IPS-11a (cell line): ENCODE measurements around the gene GALNT10.
"Not testable (repeated sequence)": the region's sequence is repeated elsewhere in the genome, so short reads cannot be mapped to it uniquely, and the experiment has no call there.

Source experiments
- H3K4me3 ChIP-seq: one replicate; pipeline ENCODE4 v1.5.1; 2013; ENCODE audit warnings: low read depth, low read length, control low read depth

GALNT10 gene

DNA sequence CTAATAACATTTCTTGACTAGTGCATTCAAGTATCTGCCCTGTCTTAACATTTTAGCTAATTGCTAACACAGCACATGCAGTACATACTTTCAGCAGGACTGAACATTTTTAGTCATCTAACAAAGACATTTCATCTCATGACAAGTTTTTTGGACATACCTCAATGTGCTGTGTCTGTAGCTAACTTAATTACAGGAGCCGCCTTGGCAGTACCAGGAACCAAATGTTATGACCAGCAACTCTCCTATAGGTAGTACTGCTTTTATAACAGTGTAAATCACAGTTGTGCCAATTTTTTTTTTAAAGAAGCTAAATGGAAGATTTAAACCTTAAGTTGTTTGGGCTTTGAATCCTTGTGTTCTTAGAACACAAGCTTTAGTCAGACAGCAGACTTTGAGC, 155.9 kb downstream of the GALNT10 start:
- no peak overlapping the region for H3K4me3 ChIP-seq

DNA sequence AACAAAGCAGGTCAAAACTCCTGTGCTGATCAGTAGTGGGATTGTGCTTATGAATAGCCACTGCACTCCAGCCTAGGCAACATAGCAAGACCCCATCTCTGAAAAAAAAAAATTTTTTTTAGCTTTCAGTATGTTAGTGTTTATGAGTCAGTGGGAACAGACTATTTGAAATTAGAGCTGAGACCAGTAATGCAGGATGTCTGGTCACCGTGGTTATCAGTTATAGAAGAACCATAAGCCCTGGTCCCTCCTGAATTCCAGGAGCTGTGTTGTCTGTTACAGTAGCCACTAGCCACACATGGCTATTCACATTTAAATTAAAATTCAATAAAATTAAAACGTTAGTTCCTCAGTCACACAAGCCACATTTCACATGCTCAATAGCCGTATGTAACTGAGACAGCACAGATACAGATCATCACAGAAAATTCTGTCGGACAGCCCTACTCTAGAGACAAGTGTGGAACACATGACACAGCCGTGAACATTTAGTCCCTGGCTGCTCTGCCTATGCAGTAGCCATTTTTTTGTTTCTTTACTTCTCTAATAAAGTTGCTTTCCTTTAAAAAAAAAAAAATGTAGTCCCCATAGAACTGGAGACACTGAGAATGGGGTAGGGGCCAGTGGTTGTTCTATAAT, 159.2 kb downstream of the GALNT10 start:
- no peak overlapping the region for H3K4me3 ChIP-seq

DNA sequence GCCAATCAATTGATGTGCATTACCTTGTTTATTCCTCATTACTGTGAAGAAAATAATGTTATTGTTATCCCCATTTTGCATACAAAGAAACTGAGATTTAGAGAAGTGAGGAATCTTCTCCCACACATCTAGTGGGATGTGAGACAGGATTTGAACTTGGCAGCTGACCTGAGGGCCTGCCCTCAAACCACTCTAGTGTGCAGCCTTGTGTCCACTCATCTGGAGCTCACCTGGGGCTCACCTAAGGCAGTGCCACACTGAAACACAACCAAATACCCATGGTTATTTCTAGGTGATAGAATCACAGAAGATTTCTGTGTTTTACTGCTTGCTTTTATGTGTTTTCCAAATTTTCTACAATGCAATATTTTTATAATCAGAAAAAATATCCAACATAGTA, 160.6 kb downstream of the GALNT10 start:
- no peak overlapping the region for H3K4me3 ChIP-seq

DNA sequence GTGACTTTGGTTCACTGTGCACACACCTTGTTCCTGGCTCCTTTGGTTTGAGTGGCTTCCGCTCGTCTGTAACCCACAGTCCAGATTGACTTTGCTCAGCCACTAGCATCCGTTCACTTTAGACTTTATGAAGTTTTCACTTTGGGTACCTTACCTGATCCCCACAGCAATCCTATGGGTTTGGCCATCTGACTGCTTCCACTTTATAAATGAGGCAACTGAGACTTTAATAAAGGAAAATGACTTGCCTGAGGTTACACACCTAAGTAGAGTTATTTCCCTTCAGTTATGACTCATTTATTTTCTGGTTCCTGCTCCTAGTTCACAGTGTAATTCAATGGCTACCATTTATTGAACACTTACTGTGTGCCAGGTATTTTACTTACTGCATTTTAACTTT, 161.0 kb downstream of the GALNT10 start:
- H3K4me3 ChIP-seq = no peak overlapping the region

DNA sequence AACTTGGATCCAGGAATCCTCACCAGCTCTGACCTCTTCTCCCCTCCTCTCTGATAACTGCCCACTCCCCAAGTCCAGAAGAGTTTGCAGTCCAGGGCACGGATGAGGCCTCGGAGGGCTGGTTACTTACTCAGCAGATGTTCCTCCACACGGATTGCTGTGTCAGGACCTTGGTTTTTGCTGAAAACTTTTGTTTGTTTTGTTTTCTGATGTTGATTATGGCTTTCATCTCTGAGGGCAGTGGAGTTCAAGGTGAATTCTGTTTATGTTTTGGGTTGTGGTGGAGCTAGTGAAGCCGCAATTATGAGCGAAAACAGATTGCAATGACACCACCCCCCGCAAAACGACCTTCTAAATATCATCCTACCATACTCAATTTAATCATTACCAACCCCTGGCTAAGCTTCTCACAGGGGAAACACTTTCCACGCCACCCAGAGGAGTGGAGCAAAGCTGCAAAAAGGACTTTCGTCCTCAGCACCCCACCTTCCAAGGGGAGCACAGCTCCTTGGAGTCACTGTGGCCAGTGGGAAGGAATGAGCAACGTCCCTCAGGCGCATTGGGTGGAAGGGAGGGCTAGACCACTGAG, 162.5 kb downstream of the GALNT10 start:
- no peak overlapping the region for H3K4me3 ChIP-seq

DNA sequence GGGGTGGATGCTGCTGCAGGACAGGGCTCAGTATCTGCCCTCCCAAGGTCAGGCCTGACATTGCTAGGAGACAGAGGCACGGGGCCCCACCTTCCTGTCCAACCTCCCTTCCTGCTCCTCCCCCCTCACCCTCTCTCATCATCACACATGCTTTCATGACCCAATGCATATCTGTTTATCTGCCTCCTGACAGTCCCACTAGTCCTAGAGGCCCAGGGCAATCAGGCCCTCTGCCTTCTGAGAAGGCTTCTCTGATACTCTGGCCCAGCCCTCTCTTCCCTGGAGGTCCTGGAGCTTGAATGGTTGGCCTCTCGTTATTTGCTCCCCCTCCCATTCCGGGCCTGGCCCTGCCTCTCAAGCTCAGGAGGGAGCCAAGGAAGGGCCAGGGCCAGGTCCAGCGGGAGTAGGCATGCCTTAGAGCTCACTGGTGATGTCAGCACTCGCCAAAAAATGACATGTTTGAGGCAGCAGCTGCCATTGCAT, 164.6 kb downstream of the GALNT10 start:
- H3K4me3 ChIP-seq = no peak overlapping the region

DNA sequence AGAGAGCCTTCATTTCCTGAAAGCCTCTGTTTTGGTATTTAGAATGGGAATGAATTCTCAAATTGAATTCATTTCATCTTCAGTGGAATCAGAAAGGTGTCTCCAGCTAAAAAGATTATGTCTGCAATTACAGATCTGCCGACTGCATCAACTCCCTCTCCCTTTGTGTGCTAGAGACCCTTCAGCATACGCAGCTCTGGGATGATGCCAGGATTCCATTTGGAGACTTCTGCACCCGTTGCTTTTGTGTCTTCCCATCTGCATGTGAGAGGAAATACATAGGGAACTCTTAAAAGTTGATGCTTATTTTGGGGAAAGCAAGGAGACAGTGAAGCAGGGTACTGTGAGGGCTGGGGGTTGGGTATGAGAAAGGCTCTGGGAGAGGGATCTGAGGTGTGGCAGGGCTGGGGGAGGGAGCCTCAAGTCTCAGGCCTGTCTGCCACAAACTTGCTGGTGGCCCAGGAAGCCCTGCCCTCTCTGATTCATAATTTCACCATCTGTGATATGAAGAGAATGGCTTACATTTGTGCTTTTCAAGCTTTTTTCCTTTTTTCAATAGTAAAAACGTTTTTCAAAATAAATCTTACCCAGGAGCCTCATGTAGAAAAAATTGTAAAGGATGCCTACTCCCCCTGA, 165.6 kb downstream of the GALNT10 start:
- no peak overlapping the region for H3K4me3 ChIP-seq

DNA sequence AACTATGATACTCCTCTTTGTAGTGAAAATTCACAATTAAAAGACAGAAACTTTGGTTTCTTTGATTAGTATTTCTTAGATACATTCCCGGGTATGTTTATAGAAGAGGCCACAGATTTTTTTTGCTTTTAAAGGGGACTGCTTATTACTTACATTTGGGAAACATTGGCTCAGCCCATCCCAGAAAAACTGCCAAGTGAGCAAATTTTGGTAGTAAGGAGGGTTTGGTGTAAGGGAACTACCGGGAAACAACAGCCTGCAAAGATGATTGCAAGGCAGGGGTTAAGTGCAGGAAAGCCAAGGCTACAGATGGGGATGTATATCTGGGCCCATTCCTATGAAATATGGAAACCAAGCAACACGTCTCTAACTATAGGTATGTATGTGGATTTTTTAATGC, 166.4 kb downstream of the GALNT10 start:
- H3K4me3 ChIP-seq = no peak overlapping the region

DNA sequence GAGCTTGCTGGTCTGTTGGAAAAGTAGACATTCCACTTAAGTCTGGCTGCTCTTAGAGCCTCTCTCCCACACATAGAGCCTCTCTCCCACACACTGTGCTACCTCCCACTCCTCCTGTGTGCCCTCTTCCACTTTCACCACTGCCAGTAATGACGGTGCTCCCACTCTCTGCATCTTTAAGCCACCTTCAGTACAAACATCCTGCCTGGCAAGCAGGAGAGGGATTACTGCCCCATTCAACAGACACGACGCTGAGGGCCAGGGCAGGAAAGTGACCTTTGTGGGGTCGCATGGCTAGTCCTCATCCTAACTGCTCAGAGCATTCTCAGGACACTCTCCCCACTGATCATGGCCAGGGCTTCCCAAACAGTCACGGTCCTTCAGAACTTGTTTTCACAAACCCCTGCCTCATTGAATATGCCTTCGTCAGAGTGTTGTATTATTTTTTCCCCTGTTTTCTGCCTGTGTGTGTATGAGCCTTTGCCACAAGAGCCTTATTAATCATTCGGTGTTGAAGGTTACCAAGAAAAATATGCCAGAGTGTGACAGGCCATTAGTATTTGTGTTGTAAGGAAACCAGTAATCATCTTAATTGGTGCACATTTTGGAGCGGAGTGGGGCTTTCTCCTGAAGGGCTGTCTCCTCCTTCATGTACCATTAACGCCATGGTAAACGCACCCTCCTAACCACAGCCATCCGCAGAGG, 168.1 kb downstream of the GALNT10 start:
- H3K4me3 ChIP-seq = no peak overlapping the region

DNA sequence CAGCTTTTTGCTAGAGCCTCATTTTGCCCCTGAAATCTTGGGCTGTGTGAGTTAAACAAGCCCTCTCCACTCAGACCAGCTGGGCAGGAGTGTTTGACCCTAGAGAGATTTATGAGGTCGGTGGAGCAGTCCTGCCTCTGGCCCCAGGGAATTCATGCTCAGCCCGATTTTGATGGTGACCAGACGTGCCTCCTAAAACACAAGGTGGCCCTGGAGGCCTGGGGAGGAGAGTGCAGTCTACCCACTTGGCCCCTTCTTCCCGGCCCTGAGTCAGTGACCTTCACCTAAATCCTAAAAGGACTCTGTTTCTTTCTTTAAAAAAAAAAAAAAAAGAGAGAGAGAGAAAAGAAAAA, 168.7 kb downstream of the GALNT10 start:
- no peak overlapping the region for H3K4me3 ChIP-seq

DNA sequence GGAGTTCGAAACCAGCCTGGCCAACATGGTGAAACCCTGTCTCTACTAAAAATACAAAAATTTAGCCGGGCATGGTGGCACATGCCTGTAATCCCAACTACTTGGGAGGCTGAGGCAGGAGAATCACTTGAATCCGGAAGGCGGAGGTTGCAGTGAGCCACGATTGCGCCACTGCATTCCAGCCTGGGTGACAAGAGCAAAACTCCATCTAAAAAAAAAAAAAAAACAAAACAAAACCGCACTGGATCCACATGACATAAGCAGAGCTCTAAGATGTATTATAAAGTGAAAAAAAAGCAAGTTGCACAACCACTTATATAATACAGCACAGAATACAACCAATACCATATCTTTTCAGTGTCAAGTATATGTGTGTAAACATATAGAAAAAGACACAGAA, 169.7 kb downstream of the GALNT10 start:
- not testable (repeated sequence) for H3K4me3 ChIP-seq

DNA sequence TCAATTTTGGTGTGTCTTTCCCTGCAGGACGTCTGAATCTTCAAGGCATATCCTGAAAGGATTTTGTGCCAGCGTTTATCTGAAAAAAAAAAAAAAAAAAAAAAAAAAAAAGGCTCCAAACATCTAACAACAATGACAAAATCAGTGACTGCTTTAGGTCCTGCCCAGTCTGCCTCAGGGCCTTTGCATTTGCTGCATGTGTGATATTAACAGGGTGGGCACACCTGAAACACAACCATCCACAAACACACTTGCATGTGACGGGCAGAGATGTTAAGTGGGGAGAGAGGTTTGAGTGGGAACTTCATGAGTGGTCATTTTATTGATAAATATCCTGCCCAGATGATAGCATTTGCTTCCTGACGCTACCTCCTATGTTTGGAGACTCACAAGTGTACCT, 172.9 kb downstream of the GALNT10 start:
- no peak overlapping the region for H3K4me3 ChIP-seq

DNA sequence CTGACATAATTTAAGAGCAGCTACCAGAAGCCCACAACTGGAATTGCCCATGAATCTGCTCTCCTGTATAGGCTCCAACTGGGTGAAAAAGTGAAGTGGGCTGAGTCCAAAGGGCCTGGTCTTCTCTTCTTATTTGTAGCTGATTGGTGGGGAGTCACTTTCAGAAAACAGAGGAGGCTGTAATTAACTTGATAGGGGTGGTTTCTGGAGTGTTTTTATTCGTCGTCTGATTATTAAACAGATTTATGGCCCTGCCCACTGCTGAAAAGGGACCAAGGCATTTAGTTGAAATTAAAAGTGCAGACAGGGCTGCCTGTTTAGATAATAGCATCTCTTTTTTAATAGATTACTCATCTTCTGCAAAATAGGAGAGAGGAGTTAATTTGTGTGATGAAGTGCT, 174.2 kb downstream of the GALNT10 start:
- H3K4me3 ChIP-seq = no peak overlapping the region

DNA sequence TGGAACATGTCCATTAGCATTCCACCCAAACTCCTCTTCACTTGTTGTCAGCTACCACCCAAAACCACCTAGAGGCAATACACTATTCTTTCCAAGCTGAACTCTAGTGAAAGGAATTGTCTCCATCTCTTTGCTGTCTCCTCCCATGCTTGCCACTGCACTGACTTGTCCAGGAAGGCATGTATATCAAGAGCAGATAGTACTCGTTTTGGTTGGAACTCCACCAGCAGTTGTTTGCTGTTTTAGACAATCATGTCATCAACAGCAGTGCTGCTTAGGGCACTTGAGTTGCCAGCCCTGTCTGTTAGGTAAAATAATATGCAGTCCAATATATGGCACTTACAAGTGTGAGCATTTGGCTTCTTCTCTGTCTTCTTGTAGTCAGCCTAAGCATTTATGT, 175.3 kb downstream of the GALNT10 start:
- no peak overlapping the region for H3K4me3 ChIP-seq

DNA sequence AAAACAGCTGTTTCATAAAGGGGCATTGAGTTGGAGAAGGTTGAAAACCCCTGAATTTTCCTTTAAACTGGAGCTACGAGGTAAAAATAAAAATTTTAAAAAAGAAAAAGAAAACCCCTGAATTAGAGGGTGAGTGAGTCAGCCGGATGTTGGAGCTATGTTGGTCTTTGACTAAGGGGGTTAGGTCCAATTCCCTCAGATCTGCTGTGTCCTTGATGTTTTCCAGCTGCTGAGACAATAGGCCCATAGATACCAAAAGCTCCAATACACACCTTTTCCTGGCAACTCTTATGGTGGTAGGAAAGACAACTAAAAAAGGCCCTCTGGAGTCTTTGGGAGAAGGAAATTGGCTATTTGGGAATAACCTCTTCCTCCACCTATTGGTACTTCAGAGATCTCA, 175.8 kb downstream of the GALNT10 start:
- no peak overlapping the region for H3K4me3 ChIP-seq

DNA sequence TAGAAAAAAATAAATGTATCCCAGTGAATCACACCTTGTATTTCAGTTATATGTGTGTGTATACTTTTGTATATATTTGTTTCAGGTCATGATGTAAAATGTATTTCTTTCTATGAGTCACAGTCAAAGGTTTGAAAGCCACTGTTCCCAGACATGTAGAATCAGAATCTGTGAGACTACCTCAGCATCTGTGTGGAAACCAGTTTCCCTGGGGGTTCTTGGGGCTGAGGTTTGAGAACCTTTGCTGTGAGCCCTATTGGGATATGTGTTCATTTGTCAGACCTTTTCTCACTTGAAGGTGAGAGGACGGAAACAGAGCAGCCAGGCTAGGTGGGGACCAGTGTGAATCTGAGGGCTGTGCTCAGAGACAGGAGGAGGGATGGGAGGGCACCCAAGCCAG, 176.6 kb downstream of the GALNT10 start:
- no peak overlapping the region for H3K4me3 ChIP-seq

DNA sequence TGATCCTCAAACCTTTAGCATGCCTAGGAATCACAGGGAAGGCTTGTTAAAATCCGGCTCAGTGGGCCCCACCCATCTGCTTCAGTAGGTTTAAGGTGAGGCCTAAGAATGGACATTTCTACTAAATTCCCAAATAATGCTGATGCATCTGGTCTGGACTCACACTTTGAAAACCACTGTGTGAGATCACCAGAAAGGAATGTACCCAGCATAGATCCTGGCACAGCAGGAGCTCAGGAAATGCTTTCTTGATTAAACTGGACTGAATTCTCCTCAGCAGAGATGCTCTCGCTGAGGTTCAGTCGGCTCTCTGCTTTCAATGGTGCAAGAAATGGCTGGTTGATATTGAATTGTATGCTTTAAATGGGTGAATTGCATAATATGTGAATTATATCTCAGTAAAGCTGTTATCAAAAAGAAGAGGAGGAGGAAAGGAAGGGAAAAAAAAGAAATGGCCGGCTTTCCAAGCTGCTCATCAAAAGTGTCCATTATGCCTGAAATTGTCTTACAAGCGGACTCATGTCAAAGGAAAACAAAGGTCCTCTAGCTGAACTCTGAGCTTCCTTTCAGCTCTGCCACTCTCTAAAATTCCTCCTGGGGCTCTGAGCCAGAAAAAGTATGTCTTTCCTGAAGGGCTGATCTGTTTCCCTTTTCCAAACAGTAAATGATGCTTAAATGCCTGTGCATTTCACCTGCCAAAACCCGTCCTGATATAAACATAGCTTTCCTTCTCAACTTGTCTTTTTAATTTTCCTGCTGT, 177.7 kb downstream of the GALNT10 start:
- H3K4me3 ChIP-seq = no peak overlapping the region

DNA sequence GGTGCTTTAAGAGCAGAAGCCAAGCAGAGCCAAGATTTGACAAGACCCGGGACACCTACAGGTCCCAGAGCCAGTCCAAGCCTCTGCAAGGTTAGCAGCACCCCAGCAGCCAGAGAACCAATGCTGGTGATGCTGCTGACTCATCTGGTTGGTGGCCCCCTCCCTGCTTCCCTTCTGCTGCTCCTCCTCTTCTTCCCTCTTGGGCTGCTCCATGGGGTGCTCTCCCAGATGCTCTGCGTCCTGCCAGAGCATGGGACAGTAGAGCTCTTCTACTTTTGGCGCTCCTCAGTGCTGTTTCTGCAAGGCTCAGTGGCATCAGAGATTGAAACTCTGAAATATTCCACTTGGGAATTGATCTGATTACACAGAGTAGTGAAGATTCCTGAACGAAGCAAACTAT, 179.1 kb downstream of the GALNT10 start:
- H3K4me3 ChIP-seq = no peak overlapping the region

DNA sequence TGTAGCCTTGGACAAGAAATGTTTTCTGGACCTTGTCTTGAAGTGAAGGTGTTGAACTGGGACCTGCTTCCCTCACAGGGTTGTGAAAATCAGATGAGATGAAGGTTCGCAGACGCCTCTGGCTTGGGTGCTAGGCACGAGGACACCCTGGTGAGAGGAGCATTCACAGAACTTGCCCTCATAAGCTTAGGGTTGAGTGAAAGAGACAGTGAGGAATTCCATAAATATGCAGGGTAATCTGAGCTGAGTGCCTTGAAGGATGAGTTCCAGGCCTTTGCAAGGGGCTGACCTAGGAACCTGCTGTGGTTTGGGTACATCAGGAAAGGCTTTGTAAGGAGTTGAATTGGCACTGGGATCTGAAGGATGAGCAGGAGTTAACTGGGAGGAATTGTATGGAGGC, 179.6 kb downstream of the GALNT10 start:
- no peak overlapping the region for H3K4me3 ChIP-seq

DNA sequence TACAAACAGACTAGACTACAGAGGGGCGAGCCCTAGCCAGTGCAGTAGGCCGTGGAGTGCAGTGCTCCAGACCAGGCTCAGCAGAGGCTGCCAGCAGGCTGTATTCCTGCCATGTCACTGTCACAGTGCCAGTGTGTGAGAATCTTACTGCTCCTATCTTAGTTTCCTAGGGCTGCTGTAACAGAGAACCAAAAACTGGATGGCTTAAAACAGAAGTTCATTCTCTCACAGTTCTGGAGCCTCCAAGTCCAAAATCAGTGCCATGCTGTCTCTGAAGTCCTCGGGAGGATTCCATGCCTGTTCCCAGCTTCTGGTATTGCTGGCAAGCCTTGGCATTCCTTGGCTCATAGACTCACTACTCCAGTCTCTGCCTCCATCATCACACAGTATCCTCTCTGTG, 180.3 kb downstream of the GALNT10 start:
- H3K4me3 ChIP-seq = no peak overlapping the region

DNA sequence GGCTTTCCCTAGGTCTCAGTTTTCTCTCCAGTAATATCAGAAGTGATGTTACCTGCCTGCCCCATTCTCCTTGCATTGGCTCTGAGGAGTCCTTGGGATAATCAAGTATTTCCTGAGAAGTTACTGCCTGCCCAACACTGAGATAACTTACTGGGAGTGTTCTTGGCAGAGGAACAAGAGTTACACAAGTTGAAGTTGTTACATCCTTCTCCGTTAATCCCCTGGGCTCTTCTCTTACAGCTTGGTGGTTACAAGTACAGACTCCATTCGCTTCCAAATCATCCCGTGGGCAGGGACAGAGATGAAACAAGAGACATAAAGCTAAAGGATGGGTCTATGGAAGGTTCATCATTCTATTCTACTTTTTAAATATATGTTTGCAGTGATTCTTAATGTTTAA, 181.2 kb downstream of the GALNT10 start:
- H3K4me3 ChIP-seq = no peak overlapping the region
